Subcutaneous abdominal adipose tissue (tissue), 5 donors: ENCODE data around the gene ENSA.
A peak's percentile ranks its signal among the peaks of the same experiment; 100 is the strongest.
"Not testable (repeated sequence)": the region's sequence is repeated elsewhere in the genome, so short reads cannot be mapped to it uniquely, and the experiment has no call there.

ENCODE experiments used
- H3K27ac ChIP-seq: one replicate; pipeline ENCODE4 v1.7.0; 2013; ENCODE audit warnings: low read depth, mild to moderate bottlenecking, inconsistent platforms, low read length, moderate library complexity
- H3K27me3 ChIP-seq, 5 donors: one replicate each; pipeline ENCODE4 v1.7.0; 2013; ENCODE audit warnings: low read length in 5 of 5, inconsistent platforms in 1 of 5; ENCODE audit not compliant: control insufficient read depth in 5 of 5, insufficient read depth in 4 of 5
- H3K36me3 ChIP-seq, 5 donors: one replicate each; pipeline ENCODE4 v1.7.0; 2013; ENCODE audit warnings: low read length in 5 of 5; ENCODE audit not compliant: control insufficient read depth in 5 of 5, insufficient read depth in 5 of 5
- H3K4me1 ChIP-seq, 5 donors: one replicate each; pipeline ENCODE4 v1.7.0; 2013; ENCODE audit warnings: low read length in 5 of 5, mild to moderate bottlenecking in 3 of 5, moderate library complexity in 1 of 5; ENCODE audit not compliant: control insufficient read depth in 5 of 5, insufficient read depth in 5 of 5
- H3K4me3 ChIP-seq, 5 donors: one replicate each; pipeline ENCODE4 v1.7.0; 2013; ENCODE audit warnings: low read length in 5 of 5, low read depth in 1 of 5
- H3K9ac ChIP-seq, 5 donors: one replicate each; pipeline ENCODE4 v1.7.0; 2013; ENCODE audit warnings: low read length in 5 of 5, mild to moderate bottlenecking in 4 of 5, moderate library complexity in 3 of 5
- H3K9me3 ChIP-seq, 5 donors: one replicate each; pipeline ENCODE4 v1.7.0; 2013; ENCODE audit warnings: low read length in 5 of 5; ENCODE audit not compliant: control insufficient read depth in 5 of 5
- donor health status: healthy.
- donor health status: healthy.
- donor health status: healthy.
- donor health status: healthy.
- donor health status: healthy.

The ENSA gene, protein sequence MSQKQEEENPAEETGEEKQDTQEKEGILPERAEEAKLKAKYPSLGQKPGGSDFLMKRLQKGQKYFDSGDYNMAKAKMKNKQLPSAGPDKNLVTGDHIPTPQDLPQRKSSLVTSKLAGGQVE

DNA sequence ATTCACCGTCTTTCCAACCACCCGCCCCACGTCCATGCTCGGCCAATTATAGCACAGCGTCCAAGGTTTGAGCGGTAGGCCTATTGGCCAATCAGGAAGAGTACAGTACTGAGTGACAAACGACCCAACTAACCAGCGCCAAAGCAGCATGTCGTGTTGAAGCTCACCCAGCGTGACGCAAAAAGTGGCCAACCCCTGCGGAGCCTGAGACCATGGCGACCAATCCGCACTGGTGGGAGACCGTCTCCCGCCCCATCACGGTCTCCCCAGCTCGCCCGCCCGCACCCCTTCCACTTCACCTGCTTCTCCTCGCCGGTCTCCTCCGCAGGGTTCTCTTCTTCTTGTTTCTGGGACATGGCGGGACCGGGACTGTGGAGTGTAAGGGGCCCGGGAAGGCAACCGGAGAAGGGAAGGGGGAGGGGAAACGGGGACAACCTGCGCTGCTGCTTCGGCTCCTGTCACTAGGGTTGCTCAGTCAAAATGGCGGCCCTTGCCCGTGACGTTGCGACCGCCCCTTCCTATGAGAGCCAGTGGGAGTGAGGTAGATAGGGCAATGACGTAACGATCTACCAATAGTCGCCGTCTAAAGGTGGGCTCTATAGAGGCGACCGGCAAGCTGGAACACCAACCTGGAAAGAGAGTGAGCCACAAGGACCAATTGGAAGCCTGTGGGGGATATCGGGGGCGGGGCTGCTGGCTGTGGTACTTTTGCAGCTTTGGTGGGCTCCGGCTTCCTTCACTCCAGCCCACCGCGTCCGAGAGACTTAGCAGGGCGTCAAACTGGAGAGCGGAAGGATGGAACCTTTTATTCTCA lies at the start of gene ENSA:
Gene ENSA, minus strand, starts transcription at position 498 of the 814 bp plus-strand sequence. Its CDS starts 142 bp downstream, at position 356.
- Histone ChIP-seq H3K36me3 (peaks cover 18 to 31% (median 27%) of the 10 kb centered on the region in 5 donors), H3K27me3 (no peaks in the 10 kb centered on the region), H3K9ac (peak within 1 kb of the TSS; percentile 74 to 93 (median 76)), H3K9me3 (no peaks in the 10 kb centered on the region), H3K4me3 (peak within 1 kb of the TSS; percentile 73 to 96 (median 86)), H3K4me1 (peaks cover 0 to 23% (median 20%) of the 10 kb centered on the region in 5 donors), H3K27ac (peak within 1 kb of the TSS; percentile 95)

- no peaks in the 10 kb centered on the region for H3K9me3 ChIP-seq
Measured at GRCh38 chr1:150678988-150679387, 49.6 kb upstream of the ENSA start.

DNA sequence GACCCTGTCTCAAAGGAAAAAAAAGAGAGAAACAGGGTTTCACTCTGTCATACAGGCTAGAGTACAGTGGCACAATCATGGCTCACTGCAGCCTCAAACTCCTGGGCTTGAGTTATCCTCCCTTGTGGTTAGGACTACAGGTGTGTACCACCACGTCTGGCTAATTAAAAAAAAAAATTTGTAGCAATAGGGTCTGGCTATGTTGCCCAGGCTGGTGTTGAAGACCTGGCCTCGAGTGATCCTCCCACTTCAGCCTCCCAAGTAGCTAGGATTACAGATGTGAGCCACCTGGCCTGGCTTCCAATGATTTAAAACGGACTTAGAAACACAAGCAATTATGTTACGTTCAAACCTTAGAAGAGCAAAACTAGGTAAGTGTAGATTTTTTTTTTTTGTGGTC lies 45.5 kb upstream of the ENSA start:
- Histone ChIP-seq H3K27me3 (no peaks in the 10 kb centered on the region), H3K9ac (no peak overlapping the region), H3K27ac (no peak overlapping the region), H3K4me3 (no peak overlapping the region), H3K36me3 (peaks cover 0 to 4% (median 0%) of the 10 kb centered on the region in 5 donors), H3K9me3 (no peaks in the 10 kb centered on the region), H3K4me1 (no peaks in the 10 kb centered on the region)

More at GRCh38 chr1:150678988-150679387, 49.6 kb upstream of the ENSA start:
- no peak overlapping the region for H3K27ac ChIP-seq
- H3K36me3 ChIP-seq, result peaks cover 0 to 8% (median 4%) of the 10 kb centered on the region in 5 donors
- H3K27me3 ChIP-seq, result no peaks in the 10 kb centered on the region
- no peaks in the 10 kb centered on the region for H3K4me1 ChIP-seq
- H3K4me3 ChIP-seq, result no peak overlapping the region
- H3K9ac ChIP-seq, result no peak overlapping the region

GRCh38 chr1:150663321-150663720 lies 33.9 kb upstream of the ENSA start:
- H3K27ac ChIP-seq, result no peak overlapping the region
- peaks cover 10 to 43% (median 28%) of the 10 kb centered on the region in 5 donors for H3K36me3 ChIP-seq
- H3K9ac ChIP-seq, result no peak overlapping the region
- H3K9me3 ChIP-seq, result no peaks in the 10 kb centered on the region
- no peaks in the 10 kb centered on the region for H3K27me3 ChIP-seq
- H3K4me1 ChIP-seq, result peaks cover 0 to 5% (median 0%) of the 10 kb centered on the region in 5 donors
- no peak overlapping the region for H3K4me3 ChIP-seq

GRCh38 chr1:150662811-150663210 lies 33.4 kb upstream of the ENSA start:
- Histone ChIP-seq H3K27ac (no peak overlapping the region), H3K36me3 (peaks cover 10 to 47% (median 29%) of the 10 kb centered on the region in 5 donors), H3K4me3 (no peak overlapping the region)

DNA sequence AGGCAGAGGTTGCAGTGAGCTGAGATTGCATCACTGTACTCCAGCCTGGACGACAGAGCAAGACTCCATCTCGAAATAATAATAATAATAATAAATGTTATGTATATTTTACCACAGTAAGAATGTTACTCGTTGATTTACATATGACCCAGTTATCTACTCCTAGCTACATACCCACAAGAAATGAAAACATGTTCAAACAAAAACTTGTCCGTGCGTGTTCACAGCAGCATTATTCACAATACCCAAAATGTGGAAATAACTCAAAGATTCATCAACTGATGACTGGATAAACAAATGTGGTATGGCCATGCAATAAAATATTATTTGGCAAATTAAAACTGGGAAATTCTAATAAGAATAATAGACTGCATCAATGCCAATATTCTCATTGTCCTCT lies 31.7 kb upstream of the ENSA start:
- Histone ChIP-seq H3K27ac (no peak overlapping the region), H3K9ac (no peak overlapping the region), H3K4me1 (no peaks in the 10 kb centered on the region), H3K27me3 (no peaks in the 10 kb centered on the region), H3K9me3 (no peaks in the 10 kb centered on the region), H3K4me3 (no peak overlapping the region), H3K36me3 (peaks cover 10 to 51% (median 30%) of the 10 kb centered on the region in 5 donors)

More at GRCh38 chr1:150662811-150663210, 33.4 kb upstream of the ENSA start:
- Histone ChIP-seq H3K27me3 (no peaks in the 10 kb centered on the region), H3K9ac (no peak overlapping the region), H3K4me1 (peaks cover 0 to 2% (median 0%) of the 10 kb centered on the region in 5 donors), H3K9me3 (no peaks in the 10 kb centered on the region)

GRCh38 chr1:150660584-150660983 lies 31.2 kb upstream of the ENSA start:
- no peaks in the 10 kb centered on the region for H3K9me3 ChIP-seq
- H3K27me3 ChIP-seq, result no peaks in the 10 kb centered on the region
- peaks cover 10 to 51% (median 30%) of the 10 kb centered on the region in 5 donors for H3K36me3 ChIP-seq
- no peak overlapping the region for H3K4me3 ChIP-seq
- H3K9ac ChIP-seq, result no peak overlapping the region
- H3K4me1 ChIP-seq, result no peaks in the 10 kb centered on the region
- no peak overlapping the region for H3K27ac ChIP-seq

- H3K9ac ChIP-seq, H3K4me3 ChIP-seq, H3K4me1 ChIP-seq, H3K27me3 ChIP-seq, H3K9me3 ChIP-seq, H3K27ac ChIP-seq: not testable (repeated sequence)
- H3K36me3 ChIP-seq, result peaks cover 6 to 41% (median 26%) of the 10 kb centered on the region in 5 donors
Measured at GRCh38 chr1:150657064-150657463, 27.7 kb upstream of the ENSA start.

DNA sequence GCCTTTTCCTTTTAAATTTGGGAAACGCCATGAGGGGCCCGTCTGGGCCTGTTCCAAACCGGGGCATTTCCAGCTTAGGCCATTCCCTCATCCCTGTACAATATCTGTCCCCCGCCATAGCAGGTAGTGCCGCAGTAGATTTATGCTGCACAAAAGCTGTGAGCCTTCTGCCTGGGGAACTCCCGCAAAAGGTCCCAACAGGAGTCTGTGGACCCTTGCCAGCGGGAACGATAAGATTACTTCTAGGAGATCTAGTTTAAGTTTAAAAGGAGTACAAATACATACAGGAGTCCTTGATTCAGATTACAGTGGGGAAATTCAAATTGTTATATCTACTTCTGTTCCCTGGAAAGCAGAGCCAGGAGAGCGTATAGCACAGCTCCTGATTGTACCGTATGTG lies 25.2 kb upstream of the ENSA start:
- H3K9me3 ChIP-seq, H3K4me3 ChIP-seq, H3K27me3 ChIP-seq, H3K4me1 ChIP-seq, H3K9ac ChIP-seq, H3K27ac ChIP-seq: not testable (repeated sequence)
- peaks cover 3 to 27% (median 10%) of the 10 kb centered on the region in 5 donors for H3K36me3 ChIP-seq

DNA sequence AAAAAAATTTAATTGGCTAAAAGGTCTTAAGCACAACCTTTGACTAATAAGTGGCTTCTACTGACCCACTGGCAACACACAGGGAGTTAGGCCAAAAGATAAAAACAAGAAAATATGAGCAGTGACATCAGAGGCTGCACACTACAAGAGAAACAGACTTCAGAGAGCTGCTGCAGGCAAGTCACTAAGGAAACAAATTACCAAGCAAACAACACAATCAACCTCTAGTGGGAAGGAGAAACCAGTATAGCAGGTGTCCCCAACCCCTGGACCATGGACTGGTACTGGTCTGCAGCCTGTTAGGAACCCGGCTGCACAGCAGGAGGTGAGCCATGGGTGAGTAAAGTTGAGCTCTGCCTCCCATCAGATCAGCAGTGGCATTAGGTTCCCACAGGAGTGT lies 20.8 kb upstream of the ENSA start:
- Histone ChIP-seq H3K4me1 (peaks cover 0 to 6% (median 4%) of the 10 kb centered on the region in 5 donors), H3K9me3 (no peaks in the 10 kb centered on the region), H3K27ac (no peak overlapping the region), H3K4me3 (no peak overlapping the region), H3K27me3 (no peaks in the 10 kb centered on the region), H3K9ac (peak overlapping the region in 1 of 5 donors; percentile 17), H3K36me3 (peaks cover 22 to 40% (median 26%) of the 10 kb centered on the region in 5 donors)
